Head of caudate nucleus (tissue), 42 donors: ENCODE results near the gene FBXO41.

ENCODE experiments used
- DNase-seq, 42 donors: peaks; one replicate each; pipeline versions ENCODE4 v3.0.0 to v3.0.0-alpha.2; 2020 to 2021; ENCODE audit warnings: mixed read lengths in 7 of 42
- intact Hi-C: fragments of 100-400 bp; cut with DNase I; formaldehyde crosslinking; loops from one replicate; pipeline ENCODE4 v1.15.0; 2022

FBXO41 gene

DNA sequence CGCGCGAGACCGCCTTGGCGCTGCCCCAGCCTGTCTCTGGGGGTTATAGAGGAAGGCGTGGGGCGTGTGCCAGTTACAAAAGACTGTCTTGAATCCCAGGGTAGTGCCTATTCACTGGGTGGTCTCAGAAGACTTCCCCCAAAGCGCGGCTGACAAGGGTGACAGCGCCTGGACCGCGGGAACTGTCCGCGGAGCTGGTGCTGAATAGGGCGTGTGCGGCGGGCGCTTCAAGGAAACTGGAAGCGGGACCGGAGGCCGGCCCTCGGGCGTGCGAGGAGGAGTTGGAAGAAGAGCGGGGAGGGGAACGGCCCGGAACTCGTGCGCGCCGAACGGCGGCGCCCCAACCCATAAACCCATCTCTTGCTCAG lies 6.8 kb upstream of the FBXO41 start:
- DNase-seq = peak in 25 of 42 donors; percentile 5 to 65 (median 33)
- intact Hi-C loops = no loop called here

GRCh38 chr2:73290049-73290839 lies 6.0 kb upstream of the FBXO41 start:
- DNase-seq = peak in 37 of 42 donors; percentile 26 to 87 (median 64)
- intact Hi-C loops = no loop called here

DNA sequence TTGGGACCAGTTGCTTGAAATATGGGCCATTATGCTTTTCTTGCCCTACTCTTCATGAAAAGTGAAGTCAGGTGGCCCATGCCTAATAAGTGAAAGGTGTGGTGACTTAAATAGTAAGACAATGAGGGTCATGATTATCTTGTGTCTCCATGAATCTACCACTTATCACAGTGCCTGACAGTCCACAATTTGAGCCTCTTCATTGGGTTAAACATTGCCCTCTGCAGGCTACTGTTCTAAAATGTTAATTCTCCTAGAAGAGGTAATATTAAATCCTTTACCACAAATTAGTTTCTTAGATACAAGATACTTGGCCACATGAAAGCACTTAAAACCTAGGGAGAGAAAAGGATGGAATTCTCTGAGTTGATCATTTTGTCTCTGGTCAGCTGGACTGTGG lies 5.0 kb upstream of the FBXO41 start:
- intact Hi-C loops = no loop called here
- DNase-seq = no peak

GRCh38 chr2:73286134-73286655 lies 1.9 kb upstream of the FBXO41 start:
- intact Hi-C loops = no loop called here
- DNase-seq = peak in 1 of 42 donors; percentile 22

GRCh38 chr2:73285159-73285739 lies 971 bp upstream of the FBXO41 start:
- intact Hi-C loops = no loop called here
- DNase-seq = peak in 35 of 42 donors; percentile 24 to 77 (median 54)

DNA sequence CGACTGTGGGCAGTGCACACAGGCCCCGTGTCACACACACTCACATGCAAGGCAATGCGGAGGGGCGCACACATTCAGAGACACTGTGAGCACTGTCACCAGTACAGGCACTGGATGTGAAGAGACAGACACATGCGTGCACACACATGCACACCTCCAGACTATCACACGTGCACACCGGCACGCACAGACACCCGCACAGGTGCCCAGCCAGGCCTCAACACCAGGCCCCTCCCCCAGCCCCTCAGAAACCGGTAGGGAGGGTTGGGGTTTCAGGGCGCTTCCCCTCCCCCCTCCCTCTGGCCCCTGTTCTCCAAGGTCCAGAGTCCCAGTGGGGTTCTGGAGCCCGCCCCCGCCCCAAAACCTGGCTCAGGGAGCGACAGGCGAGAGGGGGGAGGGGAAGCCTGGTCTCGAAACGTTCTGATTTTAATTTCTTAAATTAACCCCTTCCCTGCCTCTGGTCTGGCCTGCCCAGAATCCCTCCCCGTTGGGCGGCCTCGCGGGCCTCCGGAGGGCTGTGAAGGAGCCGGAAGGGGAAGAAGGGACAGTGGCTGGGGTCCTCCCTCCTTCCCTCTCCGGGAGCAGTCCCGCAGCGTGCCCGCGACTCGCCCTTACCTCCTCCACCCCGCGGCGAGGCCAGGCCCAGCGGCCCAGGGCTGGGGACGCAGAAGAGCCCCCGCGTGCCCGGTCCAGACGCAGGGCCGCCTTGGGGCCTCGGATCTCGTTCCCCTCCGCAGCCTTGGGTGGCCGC lies 558 bp downstream of the FBXO41 start:
- DNase-seq = peak in 25 of 42 donors; percentile 15 to 62 (median 45)
- intact Hi-C loops = no loop called here

- intact Hi-C loops = no loop called here
- no peak for DNase-seq
Measured at GRCh38 chr2:73282924-73283544, 1.2 kb downstream of the FBXO41 start.

DNA sequence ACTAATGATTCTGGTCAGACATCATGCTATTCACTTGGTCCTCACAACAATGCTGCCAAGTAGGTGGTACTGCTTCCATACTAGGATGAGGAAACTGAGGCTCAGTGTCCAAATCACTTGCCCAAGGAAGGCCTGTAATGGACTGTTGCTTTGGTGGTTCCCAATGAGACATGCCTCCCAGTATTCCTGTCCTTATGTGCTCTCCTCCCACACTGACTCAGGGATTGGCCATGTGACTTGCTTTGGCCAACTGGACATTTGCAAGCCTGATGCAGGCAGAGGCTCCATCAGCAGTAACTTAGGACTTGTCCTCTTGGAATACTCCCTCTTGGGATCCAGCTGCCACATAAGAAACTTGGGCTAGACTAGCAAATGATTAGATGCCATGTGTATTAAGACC lies 3.0 kb downstream of the FBXO41 start:
- intact Hi-C loops = no loop called here
- DNase-seq = no peak

DNA sequence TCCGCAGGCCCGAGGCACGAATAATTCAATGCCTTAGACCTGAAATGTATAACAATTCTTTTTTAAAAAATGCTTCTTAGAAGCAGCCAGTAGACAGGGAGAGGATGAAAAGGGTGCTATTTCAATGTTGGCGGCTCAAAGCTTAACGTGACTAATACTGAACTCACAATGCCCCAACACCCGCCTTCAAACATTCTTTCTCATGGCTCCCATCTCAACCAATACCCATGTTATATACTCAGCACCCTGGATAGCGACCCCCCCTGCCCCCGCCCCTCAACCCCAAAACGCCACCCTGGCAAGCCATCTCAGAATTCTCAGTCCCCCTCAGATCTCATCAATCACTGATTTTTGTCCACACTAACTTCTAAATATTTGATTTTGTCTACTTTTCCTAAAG lies 4.4 kb downstream of the FBXO41 start:
- DNase-seq = no peak
- intact Hi-C loops = no loop called here

GRCh38 chr2:73272270-73272669 lies 12.0 kb downstream of the FBXO41 start:
- intact Hi-C loops = no loop called here
- no peak for DNase-seq

- DNase-seq = no peak
- intact Hi-C loops = no loop called here
Measured at GRCh38 chr2:73269686-73270465, 14.4 kb downstream of the FBXO41 start.

GRCh38 chr2:73268830-73269685 lies 15.2 kb downstream of the FBXO41 start:
- peak in 31 of 42 donors; percentile 37 to 81 (median 63) for DNase-seq
- intact Hi-C loops = no loop called here

- no peak for DNase-seq
- intact Hi-C loops = no loop called here
Measured at GRCh38 chr2:73268366-73268829, 15.9 kb downstream of the FBXO41 start.

DNA sequence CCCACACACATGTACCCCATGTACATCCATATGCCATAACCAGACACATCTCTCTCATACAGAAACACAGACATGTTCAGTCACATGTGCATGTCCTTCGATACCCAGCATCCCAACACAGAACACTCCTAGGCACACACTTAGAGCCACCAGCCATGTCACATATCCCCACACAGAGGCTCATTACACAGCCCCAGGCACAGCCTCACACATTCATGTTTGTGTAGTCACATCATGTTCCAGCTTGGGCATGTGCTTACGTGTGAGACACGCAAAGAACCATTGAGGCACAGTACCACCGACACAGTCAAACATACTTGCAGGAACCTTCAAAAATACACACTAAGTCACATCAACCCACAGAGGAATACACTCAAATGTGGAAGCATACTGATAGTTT lies 17.3 kb downstream of the FBXO41 start:
- intact Hi-C loops = no loop called here
- DNase-seq = no peak

GRCh38 chr2:73266061-73266901 lies 18.0 kb downstream of the FBXO41 start:
- DNase-seq = peak in 2 of 42 donors; percentile 28 to 55
- intact Hi-C loops = no loop called here

DNA sequence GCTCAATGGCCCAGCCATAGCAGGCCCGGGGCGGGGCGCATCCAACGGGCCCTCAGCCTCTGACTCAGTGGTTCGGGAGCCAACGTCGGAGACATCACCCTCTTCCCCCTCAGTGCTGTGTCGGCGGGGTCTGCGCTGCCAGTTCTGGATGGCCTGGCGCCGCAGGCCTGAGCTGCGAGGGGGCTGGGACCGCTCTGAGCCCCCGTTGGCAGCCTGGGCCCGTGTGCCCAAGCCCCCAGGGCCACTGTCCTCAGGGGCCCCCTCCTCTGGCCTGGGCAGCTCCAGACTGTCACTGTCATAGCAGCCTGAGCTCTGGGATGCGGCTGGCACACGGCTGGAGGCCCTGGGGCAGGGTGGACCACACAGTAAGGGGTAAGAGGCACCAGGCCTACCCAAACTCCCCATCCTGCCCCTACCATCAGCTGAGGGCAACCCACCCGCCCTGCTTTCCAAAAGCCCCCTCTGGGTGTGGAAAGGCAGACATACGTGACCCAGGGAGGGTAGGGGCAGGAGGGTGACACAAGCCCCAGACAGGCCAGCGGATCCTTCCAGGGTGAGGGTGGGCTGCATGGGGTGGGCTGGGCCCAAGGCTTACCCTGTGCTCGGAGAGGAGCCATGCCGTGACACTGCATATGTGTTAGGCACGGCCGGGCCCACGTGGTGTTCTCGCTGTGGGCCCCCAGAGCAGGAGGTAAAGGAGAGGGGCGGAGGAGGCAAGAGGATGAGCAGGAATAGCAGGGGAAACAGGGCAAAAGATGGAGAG lies 18.8 kb downstream of the FBXO41 start:
- DNase-seq = peak in 5 of 42 donors; percentile 30 to 50 (median 39)
- intact Hi-C loops = no loop called here
